NCI-H69 (cell line): ENCODE results near the gene LDLRAD3.
A peak's percentile ranks its signal among the peaks of the same experiment; 100 is the strongest.

ENCODE experiments used
- DNase-seq: peaks from one replicate; lab custom pipeline; 2025; lab: John Stamatoyannopoulos, UW

Gene LDLRAD3

GRCh38 chr11:36135076-36135475, 191.2 kb downstream of the LDLRAD3 start:
- no peak for DNase-seq

DNA sequence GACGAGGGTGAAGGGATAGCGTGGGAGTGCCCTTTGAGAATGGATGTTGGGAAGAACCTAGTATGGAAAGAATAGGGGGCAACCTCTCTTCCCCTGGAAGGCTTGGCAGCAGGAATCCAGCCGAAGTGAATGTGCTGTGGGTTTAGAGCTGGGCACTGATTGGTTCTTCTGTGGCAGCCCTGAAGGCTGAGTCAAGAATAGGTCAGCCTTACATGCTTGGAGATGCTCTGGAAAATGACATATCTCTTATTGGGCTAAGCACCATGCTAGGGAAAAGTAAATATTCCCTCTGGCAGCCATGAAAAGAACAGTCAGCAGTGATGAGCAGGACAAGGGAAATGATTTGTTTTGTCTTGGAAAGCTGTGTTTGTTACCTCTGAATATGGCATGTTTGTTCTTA, 195.9 kb downstream of the LDLRAD3 start:
- peak; percentile 51 for DNase-seq

DNA sequence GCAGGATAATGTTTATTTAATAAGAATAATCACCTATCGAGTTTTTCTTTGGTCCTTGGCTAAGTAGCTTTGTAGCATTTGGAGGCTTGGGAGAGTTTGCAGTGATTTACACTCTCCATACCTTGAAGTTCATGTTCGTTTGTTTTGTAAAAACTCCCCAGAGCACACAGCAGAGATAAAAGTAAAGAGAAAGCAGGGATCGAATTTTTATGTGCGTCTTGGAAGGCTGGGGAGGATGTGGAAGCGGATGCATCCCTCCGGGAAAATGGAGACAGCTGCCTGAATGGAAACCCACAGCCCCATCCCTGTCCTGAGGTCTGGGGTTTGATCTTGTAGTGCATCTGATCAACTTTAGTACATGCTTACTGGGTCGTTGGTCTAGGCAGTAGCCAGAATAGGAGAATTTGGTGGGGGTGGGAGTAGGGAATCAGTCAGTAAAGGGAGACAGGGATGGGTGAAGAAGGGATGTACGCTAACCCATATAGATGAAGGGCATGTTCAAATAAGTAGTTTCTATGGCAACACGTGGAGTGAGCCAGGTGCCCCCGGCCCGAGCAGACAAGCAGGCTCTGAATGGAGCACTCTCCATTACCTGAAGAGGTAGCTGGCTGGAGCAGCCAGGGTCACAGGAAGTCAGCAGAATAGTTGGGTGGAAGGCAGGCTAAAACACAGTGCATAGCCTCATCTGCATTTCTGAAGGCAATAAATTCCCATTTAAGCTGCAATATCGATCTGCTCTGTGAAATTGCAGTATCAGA, 197.5 kb downstream of the LDLRAD3 start:
- DNase-seq, result peak; percentile 26

DNA sequence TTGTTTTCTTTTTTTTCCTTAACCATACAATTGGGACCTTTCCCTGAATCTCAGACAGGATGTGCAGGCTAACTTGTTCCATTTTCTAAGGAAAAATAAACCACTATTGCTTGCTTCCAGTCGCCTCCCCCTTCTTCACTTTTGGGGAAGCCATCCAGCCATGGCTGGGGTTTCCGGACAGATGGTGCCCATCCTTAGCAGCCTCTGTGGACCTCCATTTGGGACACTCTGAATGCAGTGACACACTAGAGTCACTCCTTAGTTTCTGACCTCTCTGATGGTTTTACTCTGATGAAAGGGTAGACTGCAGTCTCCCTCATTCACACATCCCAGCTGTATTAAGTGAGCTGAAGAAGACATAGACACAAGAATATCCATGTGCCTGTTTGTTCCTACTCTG, 198.1 kb downstream of the LDLRAD3 start:
- no peak for DNase-seq

DNA sequence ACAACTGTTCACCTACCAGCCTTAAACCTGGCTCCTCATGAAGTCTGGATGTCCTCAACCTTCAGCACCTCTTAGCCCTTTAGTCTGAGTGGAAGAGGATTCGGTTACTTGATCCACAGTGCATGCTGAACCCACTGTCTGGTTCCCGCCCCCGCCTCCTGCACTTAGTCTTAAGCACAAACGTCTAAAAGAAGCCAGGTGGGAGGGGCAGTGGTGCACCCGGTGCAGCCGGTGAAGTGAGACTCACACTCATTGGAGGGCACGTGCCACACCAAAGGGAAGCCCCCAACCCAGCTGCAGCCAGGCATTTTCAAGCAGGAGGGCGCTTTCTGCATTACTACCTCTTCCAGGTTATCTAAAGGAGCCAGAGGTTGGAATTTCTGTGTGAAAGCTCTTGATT, 198.6 kb downstream of the LDLRAD3 start:
- peak; percentile 45 for DNase-seq

DNA sequence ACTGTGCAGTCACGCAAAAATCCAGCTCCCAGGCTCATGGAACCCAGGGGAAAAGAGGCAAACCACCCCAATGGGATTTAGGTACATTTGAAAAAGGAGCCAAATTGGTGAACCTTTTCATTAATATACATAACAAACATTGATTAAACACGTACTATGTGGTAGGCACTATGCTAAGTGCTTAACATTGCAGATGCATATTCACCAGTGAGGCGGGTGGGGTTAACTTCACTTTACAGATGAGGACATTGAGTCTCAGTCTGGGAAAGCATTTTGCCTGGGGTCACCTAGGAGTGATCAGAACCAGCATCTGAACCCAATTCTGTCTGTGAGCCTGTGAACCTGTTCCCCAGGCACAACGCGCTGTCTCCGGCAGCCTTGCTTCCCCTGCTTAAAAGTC, 199.0 kb downstream of the LDLRAD3 start:
- no peak for DNase-seq

GRCh38 chr11:36146437-36146836, 202.6 kb downstream of the LDLRAD3 start:
- no peak for DNase-seq

GRCh38 chr11:36147491-36147890, 203.6 kb downstream of the LDLRAD3 start:
- no peak for DNase-seq

DNA sequence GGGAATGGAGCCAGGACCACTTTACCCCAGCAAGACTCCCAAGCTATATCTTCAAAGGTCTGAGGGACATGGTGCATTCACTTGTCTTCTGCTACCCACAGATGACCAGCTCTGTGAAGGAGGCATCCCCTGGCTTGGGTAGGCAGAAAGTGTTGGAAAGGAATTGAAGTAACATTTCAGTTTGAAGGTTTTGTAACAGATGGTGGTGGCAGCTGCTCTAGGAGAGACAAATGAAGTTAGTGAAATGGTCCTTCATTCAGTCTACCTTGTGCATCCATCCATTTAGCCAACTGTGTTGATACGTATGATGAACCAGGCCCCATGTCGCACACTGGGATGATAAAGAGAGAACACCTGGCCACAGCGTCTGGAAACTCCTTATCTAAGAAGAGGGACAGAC, 204.8 kb downstream of the LDLRAD3 start:
- DNase-seq, result peak; percentile 16

DNA sequence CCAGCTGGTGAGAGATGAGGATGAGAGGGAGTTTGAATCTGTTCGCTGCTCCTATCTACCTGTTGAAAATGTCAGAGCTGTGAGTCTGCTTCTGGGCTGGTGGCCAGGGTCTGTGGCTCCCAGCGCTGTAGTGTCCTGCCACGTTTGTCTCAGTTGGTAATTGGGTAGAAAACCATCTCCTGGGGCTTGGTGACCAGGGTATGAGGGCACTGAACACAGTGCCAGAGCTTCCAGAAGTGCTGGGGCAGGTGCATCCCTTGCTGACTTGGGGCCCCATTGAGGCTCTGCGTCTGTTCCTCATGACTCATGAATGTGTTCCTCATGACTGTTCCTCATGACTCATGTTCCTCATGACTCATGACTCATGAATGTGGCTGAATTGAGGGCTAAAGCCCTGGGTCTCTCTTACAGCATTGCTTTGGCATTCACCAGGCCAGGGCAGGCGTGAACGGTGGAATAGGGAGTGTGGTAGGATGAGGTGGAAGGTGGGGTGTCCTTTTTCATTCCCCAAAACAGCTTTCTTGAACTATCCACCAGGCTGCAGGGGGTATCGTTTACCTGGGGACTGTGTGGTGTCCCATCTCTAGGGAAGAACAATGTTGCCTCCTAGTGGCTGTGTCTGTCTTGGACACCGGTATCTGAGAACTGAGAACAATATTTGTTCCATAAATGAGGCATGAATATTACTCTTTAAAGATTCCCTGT, 205.8 kb downstream of the LDLRAD3 start:
- peak; percentile 80 for DNase-seq

GRCh38 chr11:36150986-36151385, 207.1 kb downstream of the LDLRAD3 start:
- DNase-seq, result no peak

- DNase-seq, result no peak
Observed at GRCh38 chr11:36151933-36152580, 208.2 kb downstream of the LDLRAD3 start.

DNA sequence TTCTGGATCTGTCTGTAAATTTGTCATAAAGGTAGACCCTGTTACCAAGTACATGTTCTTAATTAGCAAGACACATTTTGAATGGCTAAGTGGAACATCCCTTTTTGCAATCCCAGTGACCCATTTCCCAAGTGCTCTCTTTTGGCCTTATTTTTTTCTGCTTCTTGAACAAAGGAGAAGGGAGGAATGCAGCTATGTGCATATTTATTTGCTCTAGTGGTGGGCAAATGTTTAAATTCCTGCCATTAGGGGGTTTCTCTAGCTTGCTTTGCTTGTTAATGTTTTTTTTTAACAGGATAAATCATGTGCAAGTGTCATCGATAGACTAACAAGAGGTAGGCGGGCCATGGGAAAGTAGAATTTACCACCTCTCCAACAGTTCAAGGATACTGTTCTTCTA, 209.7 kb downstream of the LDLRAD3 start:
- no peak for DNase-seq

DNA sequence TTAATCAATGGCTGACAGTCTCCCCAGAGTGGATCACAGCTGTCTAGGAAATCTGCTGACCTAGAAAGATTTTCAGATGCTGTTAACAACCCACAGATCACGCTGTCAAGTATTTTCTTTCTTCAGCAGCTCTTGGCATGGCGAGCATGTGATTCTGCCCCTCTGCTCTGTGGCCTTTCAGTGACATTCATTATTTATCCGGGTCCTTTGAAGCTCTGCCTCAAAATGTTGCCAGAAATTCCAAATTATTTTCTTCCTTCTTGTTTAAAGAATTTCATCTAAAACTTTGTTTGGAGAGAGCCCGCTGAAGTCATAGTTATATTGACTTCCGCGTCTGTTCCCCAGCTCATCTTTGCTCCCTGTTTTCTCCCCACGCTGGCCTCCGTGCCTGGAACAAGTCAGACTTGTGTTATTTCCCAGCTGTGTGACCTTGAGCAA, 211.3 kb downstream of the LDLRAD3 start:
- no peak for DNase-seq

DNA sequence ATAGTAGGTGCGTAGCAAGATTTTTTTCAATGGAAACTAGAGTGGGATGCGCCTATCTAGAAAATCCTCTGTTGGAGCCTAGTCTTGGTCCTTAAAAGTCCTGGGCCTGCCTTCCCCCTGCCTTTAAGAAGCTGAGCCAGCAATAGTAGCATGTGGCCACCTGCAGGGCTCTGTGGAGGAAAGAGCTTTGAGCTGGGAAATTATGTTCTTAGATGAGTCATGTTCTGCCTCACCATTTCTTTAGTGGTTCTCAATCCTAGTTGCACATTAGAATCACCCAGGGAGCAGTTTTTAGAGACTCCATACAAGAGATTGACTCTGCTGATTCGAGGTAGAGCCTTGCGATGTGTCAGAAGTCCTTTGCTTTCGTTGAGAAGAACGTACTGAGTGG, 211.9 kb downstream of the LDLRAD3 start:
- peak; percentile 49 for DNase-seq

GRCh38 chr11:36156161-36156816, 212.4 kb downstream of the LDLRAD3 start:
- peak; percentile 63 for DNase-seq

DNA sequence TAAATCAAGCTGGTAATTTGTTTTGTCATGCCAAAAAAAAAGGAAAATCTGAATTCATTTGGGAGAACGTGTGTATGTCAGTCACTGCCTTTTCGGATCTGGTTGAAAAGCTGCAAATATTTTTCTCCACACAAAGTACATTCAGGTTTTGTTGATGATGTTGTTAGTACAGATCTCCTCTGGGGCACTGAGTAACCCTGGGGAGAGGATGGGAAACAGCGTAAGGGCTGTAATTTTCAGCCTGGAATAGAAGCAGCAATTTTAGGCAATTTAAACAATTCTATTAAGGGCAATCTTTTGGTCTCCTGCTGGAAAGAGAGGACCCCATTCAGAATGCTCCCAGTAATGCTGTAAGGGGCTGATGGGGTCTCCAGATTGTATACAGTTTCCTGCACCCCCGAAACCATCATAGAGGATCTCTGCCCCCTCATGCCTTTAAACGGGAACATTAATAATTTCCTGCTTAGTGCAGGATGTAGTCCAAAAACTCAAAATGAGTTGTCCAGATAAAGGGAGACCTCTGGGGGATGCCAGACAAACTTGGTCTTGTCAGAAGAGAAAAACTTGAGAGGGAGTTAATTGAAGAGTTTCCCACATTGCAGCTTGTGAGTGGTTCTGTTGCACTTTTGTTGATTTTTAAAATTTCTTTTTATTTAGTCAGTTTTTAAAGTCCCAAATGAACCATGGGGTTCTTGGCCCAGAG, 213.1 kb downstream of the LDLRAD3 start:
- DNase-seq, result peak; percentile 56

- DNase-seq, result no peak
Observed at GRCh38 chr11:36160091-36160490, 216.2 kb downstream of the LDLRAD3 start.

DNA sequence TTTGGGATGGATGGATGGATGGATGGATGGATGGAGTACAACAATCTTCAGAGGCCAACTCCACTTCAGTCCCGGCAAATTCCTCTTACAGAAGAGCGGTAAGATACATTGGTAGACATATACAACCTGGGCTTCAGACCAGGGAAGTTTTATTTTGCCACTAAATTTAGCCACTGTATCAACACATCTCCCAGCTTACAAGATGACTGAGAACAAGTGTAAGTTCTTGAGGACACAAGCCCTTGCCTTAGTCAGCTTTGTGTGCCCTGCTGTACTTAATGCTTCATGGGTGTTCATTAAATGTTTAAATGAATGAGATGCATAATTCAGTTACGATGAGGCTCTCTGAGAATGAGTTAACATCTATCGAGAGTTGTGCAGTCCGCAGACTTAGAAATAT, 217.7 kb downstream of the LDLRAD3 start:
- no peak for DNase-seq

DNA sequence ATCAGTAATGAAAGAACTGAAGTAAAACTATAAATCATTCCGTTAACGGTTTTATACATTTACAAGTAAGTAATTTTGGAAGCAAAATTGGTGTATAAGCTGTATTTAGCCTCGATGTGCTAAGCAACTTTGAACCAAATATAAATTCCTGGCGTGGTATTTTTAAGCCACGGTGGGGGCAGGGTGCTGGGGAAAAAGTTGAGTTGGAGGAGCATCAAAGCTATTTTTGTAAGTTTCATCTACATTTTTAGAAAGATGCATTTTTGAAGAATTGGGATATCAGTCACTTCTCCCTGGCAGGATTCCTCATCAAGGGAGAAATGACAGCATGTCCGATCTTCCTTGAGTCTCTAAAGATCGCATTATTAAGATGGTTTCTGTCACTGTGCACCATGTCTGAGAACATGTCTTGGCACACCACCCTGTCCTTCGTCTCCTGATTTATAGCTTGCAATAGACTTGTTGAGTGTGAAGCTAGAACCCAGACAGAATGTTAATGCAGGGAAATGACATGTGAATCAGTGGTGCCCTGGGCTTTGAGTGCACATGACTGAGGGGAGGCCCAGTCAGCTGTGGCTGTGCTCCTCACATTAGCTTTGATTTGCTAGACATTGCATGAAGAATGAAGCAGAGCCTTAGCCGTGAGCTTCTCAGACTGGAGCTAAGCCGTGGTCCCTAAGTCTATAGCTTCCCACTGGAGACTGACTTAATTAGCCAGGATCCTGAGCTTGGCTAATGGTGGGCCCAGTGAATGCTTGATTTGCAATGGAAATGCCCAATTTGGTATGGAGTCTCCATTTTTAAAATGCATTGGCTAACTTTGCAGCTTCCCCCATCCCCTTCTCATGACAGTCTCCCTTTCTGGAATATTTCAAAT, 218.4 kb downstream of the LDLRAD3 start:
- no peak for DNase-seq

DNA sequence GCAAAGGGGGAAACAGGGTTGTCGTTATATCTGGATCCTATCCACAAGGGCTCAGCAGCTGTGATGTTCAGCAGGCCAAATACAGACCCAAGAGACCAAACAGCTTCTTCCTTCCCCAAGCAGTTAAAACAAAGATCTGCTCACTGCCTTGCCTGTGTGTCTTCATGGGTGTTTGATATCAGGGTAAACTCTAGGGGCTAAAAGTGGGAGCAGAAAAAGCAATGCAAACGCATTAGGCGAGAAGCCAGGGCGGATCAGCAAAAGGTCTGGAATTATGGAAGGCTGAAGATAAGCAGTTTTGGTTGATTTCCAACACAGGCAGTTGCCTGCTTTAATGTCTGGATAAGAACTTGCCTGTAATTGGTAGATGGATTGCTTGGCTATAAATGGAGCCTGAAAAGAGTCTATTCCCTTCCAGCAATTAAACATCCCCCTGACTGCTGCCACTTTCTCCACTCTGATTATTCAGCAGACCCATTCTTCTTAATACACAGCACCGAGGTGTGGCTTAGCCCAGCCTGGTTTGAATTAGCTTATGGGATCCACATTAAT, 219.1 kb downstream of the LDLRAD3 start:
- peak; percentile 61 for DNase-seq
